HG03520 (cell line): ENCODE results near the gene ITPKC.
A peak's percentile ranks its signal among the peaks of the same experiment; 100 is the strongest.
"Not testable (repeated sequence)": the region's sequence is repeated elsewhere in the genome, so short reads cannot be mapped to it uniquely, and the experiment has no call there.

Source experiments
- ATAC-seq: cut with Tn5 transposase; IDR thresholded peaks from one replicate; pipeline ENCODE4 v1.9.1; 2021; ENCODE audit warnings: mild to moderate bottlenecking, moderate library complexity; ENCODE audit not compliant: unreplicated experiment

ITPKC gene

GRCh38 chr19:40714441-40715299 lies 2.2 kb upstream of the ITPKC start:
- ATAC-seq: peak; percentile 41

GRCh38 chr19:40716031-40716481 lies 856 bp upstream of the ITPKC start:
- no peak for ATAC-seq

- no peak for ATAC-seq
Measured at GRCh38 chr19:40717325-40717879, 490 bp downstream of the ITPKC start.

DNA sequence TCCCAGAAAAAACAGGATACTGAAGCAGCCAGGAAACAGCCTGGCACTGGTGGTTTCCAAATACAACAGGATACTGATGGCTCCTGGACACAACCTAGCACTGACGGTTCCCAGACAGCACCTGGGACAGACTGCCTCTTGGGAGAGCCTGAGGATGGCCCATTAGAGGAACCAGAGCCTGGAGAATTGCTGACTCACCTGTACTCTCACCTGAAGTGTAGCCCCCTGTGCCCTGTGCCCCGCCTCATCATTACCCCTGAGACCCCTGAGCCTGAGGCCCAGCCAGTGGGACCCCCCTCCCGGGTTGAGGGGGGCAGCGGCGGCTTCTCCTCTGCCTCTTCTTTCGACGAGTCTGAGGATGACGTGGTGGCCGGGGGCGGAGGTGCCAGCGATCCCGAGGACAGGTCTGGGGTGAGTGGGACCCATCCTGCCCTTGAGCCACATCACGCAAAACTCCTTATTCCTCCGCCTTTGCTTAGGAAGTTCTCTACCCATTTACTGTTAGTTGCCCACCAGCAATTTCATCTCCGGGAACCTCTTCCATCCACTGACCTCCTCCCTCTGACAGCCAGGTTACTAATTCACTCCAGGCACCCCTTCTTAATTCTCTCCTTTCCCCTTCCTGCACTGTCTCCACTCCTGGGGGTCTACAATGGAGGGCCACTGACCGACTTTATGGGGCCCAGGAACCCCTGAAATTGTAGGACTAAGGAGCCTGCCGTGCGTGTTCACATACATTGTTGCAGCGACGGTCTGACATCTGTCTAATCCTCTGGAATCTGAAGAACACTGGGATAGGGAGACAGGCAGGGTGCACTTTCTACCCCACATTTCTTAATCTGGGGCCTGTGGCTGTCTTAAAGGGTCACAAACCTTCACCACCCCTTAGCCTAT lies 1.2 kb downstream of the ITPKC start:
- ATAC-seq: no peak

GRCh38 chr19:40718774-40719391 lies 2.0 kb downstream of the ITPKC start:
- ATAC-seq: no peak

DNA sequence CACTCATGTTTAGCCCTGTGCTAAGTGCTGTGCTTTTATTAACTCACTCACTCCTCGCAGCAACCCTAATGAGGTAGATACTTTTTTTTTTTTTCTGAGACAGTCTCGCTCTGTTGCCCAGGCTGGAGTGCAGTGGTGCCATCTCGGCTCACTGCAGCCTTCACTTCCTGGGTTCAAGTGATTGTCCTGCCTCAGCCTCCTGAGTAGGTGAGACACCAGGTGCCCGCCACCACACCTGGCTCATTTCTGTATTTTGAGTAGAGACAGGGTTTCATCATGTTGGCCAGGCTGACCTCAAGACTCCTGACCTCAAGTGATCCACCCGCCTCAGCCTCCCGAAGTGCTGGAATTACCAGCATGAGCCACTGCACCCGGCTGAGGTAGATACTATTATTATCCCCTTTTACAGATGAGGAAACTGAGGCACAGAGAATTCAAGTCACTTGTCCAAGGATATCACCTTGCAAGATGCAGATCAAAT lies 2.5 kb downstream of the ITPKC start:
- no peak for ATAC-seq

- ATAC-seq: no peak
Measured at GRCh38 chr19:40721140-40721486, 4.2 kb downstream of the ITPKC start.

- no peak for ATAC-seq
Measured at GRCh38 chr19:40721936-40722661, 5.2 kb downstream of the ITPKC start.

DNA sequence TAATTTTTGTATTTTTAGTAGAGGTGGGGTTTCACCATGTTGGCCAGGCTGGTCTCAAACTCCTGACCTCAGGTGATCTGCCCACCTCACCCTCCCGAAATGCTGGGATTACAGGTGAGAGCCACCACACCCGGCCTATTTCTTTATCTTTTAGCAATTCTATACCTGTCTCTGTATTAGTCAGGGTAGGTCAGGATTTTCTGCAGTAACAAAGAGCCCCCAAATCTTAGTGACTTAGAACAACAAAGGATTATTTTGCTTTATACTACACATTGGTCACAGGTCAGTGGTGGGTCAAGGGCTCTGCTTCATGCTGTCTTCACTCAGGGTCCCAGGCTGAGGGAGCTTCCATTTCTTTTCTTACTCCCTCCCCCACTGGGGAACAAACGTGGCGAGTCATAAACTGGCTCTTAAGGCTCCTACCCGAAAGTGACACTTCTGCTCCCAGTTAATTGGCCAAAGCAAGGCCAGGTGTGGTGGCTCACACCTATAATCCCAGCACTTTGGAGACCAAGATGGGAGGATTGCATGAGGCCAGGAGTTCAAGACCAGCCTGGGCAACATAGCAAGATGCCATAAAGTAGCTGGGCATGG lies 6.8 kb downstream of the ITPKC start:
- ATAC-seq: no peak

GRCh38 chr19:40724315-40724714 lies 7.4 kb downstream of the ITPKC start:
- no peak for ATAC-seq

DNA sequence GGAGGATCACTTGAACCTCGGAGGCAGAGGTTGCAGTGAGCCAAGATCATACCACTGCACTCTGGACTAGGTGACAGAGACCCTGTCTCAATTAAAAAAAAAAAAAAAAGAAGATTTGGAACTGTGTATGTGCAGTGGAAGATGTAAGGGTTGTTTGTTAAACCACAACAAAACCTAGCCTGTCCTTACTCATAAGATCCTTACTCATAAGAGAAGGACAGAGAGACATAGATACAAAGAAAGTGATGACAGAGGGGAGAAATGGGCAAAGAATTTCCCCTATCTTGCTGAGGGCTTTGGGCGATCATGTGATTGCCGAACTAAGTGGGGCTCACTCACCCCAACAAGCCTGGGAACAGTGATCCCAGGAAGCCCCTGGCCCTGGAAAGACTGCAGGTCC lies 7.9 kb downstream of the ITPKC start:
- no peak for ATAC-seq

- no peak for ATAC-seq
Measured at GRCh38 chr19:40726279-40726678, 9.4 kb downstream of the ITPKC start.

- ATAC-seq: not testable (repeated sequence)
Measured at GRCh38 chr19:40730065-40730464, 13.2 kb downstream of the ITPKC start.

- not testable (repeated sequence) for ATAC-seq
Measured at GRCh38 chr19:40732304-40732703, 15.4 kb downstream of the ITPKC start.

DNA sequence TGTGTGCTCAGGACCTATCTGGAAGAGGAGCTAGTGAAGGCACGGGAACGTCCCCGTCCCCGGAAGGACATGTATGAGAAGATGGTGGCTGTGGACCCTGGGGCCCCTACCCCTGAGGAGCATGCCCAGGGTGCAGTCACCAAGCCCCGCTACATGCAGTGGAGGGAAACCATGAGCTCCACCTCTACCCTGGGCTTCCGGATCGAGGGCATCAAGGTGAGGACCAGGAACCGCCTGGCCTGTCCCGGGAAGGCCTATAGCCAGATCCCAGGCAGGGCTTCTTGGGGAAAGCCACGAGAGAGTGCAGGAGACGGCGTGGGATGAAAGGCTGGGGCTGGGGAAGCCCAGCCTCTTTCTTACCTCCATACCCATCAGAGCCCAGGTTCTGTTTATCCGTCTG lies 16.2 kb downstream of the ITPKC start:
- ATAC-seq: no peak

DNA sequence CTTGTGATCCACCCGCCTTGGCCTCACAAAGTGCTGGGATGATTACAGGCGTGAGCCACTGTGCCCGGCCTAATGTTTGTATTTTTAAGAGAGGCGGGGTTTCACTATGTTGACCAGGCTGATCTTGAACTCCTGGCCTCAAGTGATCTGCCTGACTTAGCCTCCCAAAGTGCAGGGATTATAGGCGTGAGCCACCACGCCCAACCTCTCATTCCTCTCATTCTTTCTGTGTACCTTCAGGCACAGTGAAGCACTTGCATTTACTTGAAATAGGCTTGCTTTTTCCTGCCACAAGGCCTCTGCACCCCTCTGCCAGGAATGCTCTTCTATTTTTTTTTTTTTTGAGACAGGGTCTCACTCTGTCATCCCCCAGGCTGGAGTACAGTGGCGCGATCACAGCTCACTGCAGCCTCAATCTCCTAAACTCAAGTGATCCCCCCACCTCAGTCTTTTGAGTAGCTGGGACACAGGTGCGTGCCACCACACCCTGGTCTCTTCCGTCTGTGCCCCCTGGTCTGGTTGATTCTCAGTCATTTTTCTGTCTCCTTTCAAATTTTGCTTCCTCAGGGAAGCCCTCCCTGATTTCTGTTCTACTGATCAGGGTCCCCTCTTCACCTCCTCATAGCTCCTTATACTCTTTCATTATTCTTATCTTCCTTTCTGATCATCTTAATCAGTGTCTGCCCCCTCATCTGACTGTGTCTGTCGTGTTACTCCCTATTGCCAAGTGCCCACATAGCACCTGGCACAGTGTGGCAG lies 18.3 kb downstream of the ITPKC start:
- no peak for ATAC-seq

DNA sequence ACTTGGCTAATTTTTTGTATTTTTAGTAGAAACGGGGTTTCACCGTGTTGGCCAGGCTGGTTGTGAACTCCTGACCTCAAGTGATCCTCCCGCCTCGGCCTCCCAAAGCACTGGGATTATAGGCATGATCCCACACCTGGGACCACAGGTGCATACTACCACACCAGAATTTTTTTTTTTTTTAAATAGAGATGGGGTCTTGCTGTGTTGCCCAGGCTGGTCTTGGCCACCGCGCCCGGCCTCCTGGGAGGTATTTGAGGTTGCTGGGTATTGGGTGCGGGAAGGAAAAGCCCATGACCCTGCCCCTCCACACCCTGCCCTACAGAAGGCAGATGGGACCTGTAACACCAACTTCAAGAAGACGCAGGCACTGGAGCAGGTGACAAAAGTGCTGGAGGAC lies 19.7 kb downstream of the ITPKC start:
- ATAC-seq: no peak

- ATAC-seq: no peak
Measured at GRCh38 chr19:40737102-40737644, 20.3 kb downstream of the ITPKC start.
